IMR-90 (cell line): ENCODE data around the gene RNF144A. TPM values are rescaled to one million over a fixed set of nuclear protein-coding genes. Genes with fewer than 3 reads are reported as not detected.

Source experiments
- ATAC-seq: fragments of 200-7000 bp; cut with Tn5 transposase; 2 replicates; pipeline ENCODE4 v1.9.1; 2020; ENCODE audit warnings: low read depth, mild to moderate bottlenecking, moderate library complexity
- BruUV-seq: library from RNA; stranded (reverse); fragments of 400-500 nt; replicated peaks from 2 replicates; lab custom pipeline; 2021; lab: Mats Ljungman, UMichigan
- CTCF ChIA-PET: fragments of 300-600 bp; formaldehyde crosslinking; extraction: SDS; loops from one replicate; lab custom pipeline; 2021; ENCODE audit warnings: antibody characterized with exemption; lab: Yijun Ruan, JAX
- POLR2A ChIA-PET: fragments of 300-600 bp; sonication (Branson Sonifier 250); formaldehyde crosslinking; loops from one replicate; lab custom pipeline; 2022; ENCODE audit warnings: antibody characterized with exemption; ENCODE audit not compliant: unreplicated experiment; lab: Charles Lee
- DNase-seq: peaks from one replicate; pipeline ENCODE4 v3.0.0; 2013
- H2AFZ ChIP-seq: replicated peaks from 2 replicates; pipeline ENCODE3; 2013; ENCODE audit warnings: low read length, mild to moderate bottlenecking; ENCODE audit not compliant: poor library complexity
- H2AK5ac ChIP-seq: 2 replicates; pipeline ENCODE4 v1.6.1; 2013; ENCODE audit warnings: low read depth, low read length, inconsistent platforms
- H2AK9ac ChIP-seq: replicated peaks from 2 replicates; pipeline ENCODE3; 2013; ENCODE audit warnings: mild to moderate bottlenecking, low read depth, low read length, moderate library complexity; ENCODE audit not compliant: poor library complexity
- H2BK120ac ChIP-seq: 2 replicates; pipeline ENCODE4 v1.6.1; 2013; ENCODE audit warnings: low read depth, low read length, inconsistent platforms
- H2BK15ac ChIP-seq: 3 replicates; pipeline ENCODE4 v1.6.1; 2013; ENCODE audit warnings: low read depth, low read length, inconsistent platforms
- H2BK20ac ChIP-seq: 2 replicates; pipeline ENCODE4 v1.6.1; 2013; ENCODE audit warnings: low read depth, mild to moderate bottlenecking, inconsistent platforms, low read length, moderate library complexity
- H2BK5ac ChIP-seq: 2 replicates; pipeline ENCODE4 v1.6.1; 2013; ENCODE audit warnings: mild to moderate bottlenecking, low read depth, low read length, inconsistent platforms; ENCODE audit not compliant: poor library complexity, severe bottlenecking
- H3K14ac ChIP-seq: replicated peaks from 2 replicates; pipeline ENCODE4 v1.6.1; 2013; ENCODE audit warnings: low read depth, low read length, inconsistent platforms
- H3K18ac ChIP-seq: 2 replicates; pipeline ENCODE4 v1.6.1; 2013; ENCODE audit warnings: low read depth, low read length, control low read depth
- H3K23ac ChIP-seq: 2 replicates; pipeline ENCODE4 v1.6.1; 2013; ENCODE audit warnings: low read depth, low read length, inconsistent platforms
- H3K27ac ChIP-seq: 2 replicates; pipeline ENCODE4 v1.5.1; 2013; ENCODE audit warnings: mild to moderate bottlenecking, control low read depth, low read length; ENCODE audit not compliant: insufficient read depth
- H3K27me3 ChIP-seq: 2 replicates; pipeline ENCODE4 v1.6.1; 2013; ENCODE audit warnings: low read length; ENCODE audit not compliant: control insufficient read depth, insufficient read depth
- H3K36me3 ChIP-seq: 2 replicates; pipeline ENCODE4 v1.6.1; 2013; ENCODE audit warnings: low read length, mixed read lengths; ENCODE audit not compliant: control insufficient read depth, insufficient read depth
- H3K4ac ChIP-seq: 2 replicates; pipeline ENCODE4 v1.6.1; 2013; ENCODE audit warnings: low read depth, low read length, inconsistent platforms
- H3K4me1 ChIP-seq: 2 replicates; pipeline ENCODE4 v1.6.1; 2013; ENCODE audit warnings: low read length, mixed read lengths; ENCODE audit not compliant: control insufficient read depth, insufficient read depth
- H3K4me2 ChIP-seq: 2 replicates; pipeline ENCODE4 v1.6.1; 2013; ENCODE audit warnings: low read depth, mild to moderate bottlenecking, control low read depth, low read length, moderate library complexity
- H3K4me3 ChIP-seq: 2 replicates; pipeline ENCODE4 v1.5.1; 2013; ENCODE audit warnings: low read depth, mild to moderate bottlenecking, control low read depth, low read length, moderate library complexity; ENCODE audit not compliant: insufficient read depth
- H3K56ac ChIP-seq: 2 replicates; pipeline ENCODE4 v1.6.1; 2013; ENCODE audit warnings: low read length, inconsistent platforms; ENCODE audit not compliant: insufficient read depth; ENCODE audit errors: extremely low read depth
- H3K79me1 ChIP-seq, 2 experiments: 2 replicates each; pipeline ENCODE4 v1.6.1; 2013; ENCODE audit warnings: low read length in 2 of 2, inconsistent platforms in 1 of 2, low read depth in 1 of 2
- H3K9ac ChIP-seq: 2 replicates; pipeline ENCODE4 v1.6.1; 2013; ENCODE audit warnings: low read depth, low read length, control low read depth
- H3K9me1 ChIP-seq: 2 replicates; pipeline ENCODE4 v1.6.1; 2013; ENCODE audit warnings: low read length, inconsistent platforms; ENCODE audit not compliant: insufficient read depth
- H3K9me3 ChIP-seq: 2 replicates; pipeline ENCODE4 v1.6.1; 2013; ENCODE audit warnings: low read length; ENCODE audit not compliant: control insufficient read depth, insufficient read depth
- H4K20me1 ChIP-seq: 2 replicates; pipeline ENCODE4 v1.6.1; 2013; ENCODE audit warnings: low read length, inconsistent platforms; ENCODE audit not compliant: insufficient read depth
- H4K5ac ChIP-seq: 2 replicates; pipeline ENCODE4 v1.6.1; 2013; ENCODE audit warnings: mild to moderate bottlenecking, low read depth, low read length, control low read depth
- H4K8ac ChIP-seq, 2 experiments: 2 replicates each; pipeline ENCODE4 v1.6.1; 2013; ENCODE audit warnings: low read depth in 2 of 2, low read length in 2 of 2, control low read depth in 1 of 2, inconsistent platforms in 1 of 2
- H4K91ac ChIP-seq: 2 replicates; pipeline ENCODE4 v1.6.1; 2013; ENCODE audit warnings: low read depth, low read length, inconsistent platforms; ENCODE audit not compliant: insufficient read depth
- BHLHE40 ChIP-seq: fragments of 150-350 bp; IDR thresholded peaks from 2 replicates; pipeline ENCODE4 v1.6.1; 2016; ENCODE audit warnings: mild to moderate bottlenecking, low read depth, low read length
- CEBPB ChIP-seq: IDR thresholded peaks from 2 replicates; pipeline ENCODE4 v1.6.1; 2012; ENCODE audit warnings: low read depth, low read length, improper control_type of control experiment
- CHD1 ChIP-seq: IDR thresholded peaks from 2 replicates; pipeline ENCODE4 v1.6.1; 2012; ENCODE audit warnings: low read depth, low read length, improper control_type of control experiment
- CTCF ChIP-seq: conservative IDR thresholded peaks from 2 replicates; pipeline ENCODE4 v1.5.1; 2012; ENCODE audit warnings: mild to moderate bottlenecking, low read depth, low read length, improper control_type of control experiment
- ELK1 ChIP-seq: fragments of 150-350 bp; IDR thresholded peaks from 2 replicates; pipeline ENCODE4 v1.6.1; 2016; ENCODE audit warnings: low read depth, mild to moderate bottlenecking, low read length, moderate library complexity, borderline replicate concordance
- FOS ChIP-seq: fragments of 150-350 bp; IDR thresholded peaks from 2 replicates; pipeline ENCODE4 v1.6.1; 2016; ENCODE audit warnings: low read depth, low read length
- MAFK ChIP-seq: IDR thresholded peaks from 2 replicates; pipeline ENCODE4 v1.6.1; 2012; ENCODE audit warnings: low read depth, low read length, improper control_type of control experiment
- MAZ ChIP-seq: IDR thresholded peaks from 2 replicates; pipeline ENCODE4 v1.6.1; 2012; ENCODE audit warnings: low read depth, mild to moderate bottlenecking, low read length, improper control_type of control experiment, moderate library complexity, borderline replicate concordance
- MXI1 ChIP-seq: IDR thresholded peaks from 2 replicates; pipeline ENCODE4 v1.6.1; 2012; ENCODE audit warnings: low read depth, mild to moderate bottlenecking, low read length, moderate library complexity, borderline replicate concordance
- NFE2L2 ChIP-seq: fragments of 150-350 bp; IDR thresholded peaks from 2 replicates; pipeline ENCODE4 v1.6.1; 2016; ENCODE audit warnings: low read depth, mild to moderate bottlenecking, low read length
- POLR2A ChIP-seq: IDR thresholded peaks from 2 replicates; pipeline ENCODE4 v1.6.1; 2012; ENCODE audit warnings: mild to moderate bottlenecking, low read depth, low read length
- RAD21 ChIP-seq: IDR thresholded peaks from 2 replicates; pipeline ENCODE4 v1.6.1; 2012; ENCODE audit warnings: low read length, improper control_type of control experiment
- RCOR1 ChIP-seq: IDR thresholded peaks from 2 replicates; pipeline ENCODE4 v1.6.1; 2012; ENCODE audit warnings: mild to moderate bottlenecking, low read length, improper control_type of control experiment; ENCODE audit not compliant: insufficient replicate concordance
- RFX5 ChIP-seq: IDR thresholded peaks from 2 replicates; pipeline ENCODE4 v1.8.0; 2012; ENCODE audit warnings: low read depth, mild to moderate bottlenecking, low read length, moderate library complexity
- SMC3 ChIP-seq: fragments of 150-350 bp; IDR thresholded peaks from 2 replicates; pipeline ENCODE4 v1.6.1; 2016; ENCODE audit warnings: low read depth, mild to moderate bottlenecking, antibody characterized with exemption, low read length, moderate library complexity
- USF2 ChIP-seq: fragments of 150-350 bp; IDR thresholded peaks from 2 replicates; pipeline ENCODE4 v1.6.1; 2017; ENCODE audit warnings: mild to moderate bottlenecking, antibody characterized with exemption, low read length, low read depth
- WGBS, 2 experiments: methylation state at CpG; one replicate each; pipeline versions ENCODE4 v1.1.5 to v1.1.7; 2013; ENCODE audit warnings: missing lambda C conversion rate in 2 of 2; ENCODE audit not compliant: insufficient read length in 1 of 2; ENCODE audit errors: extremely low coverage in 2 of 2; 5-methylcytosine and 5-hydroxymethylcytosine counted together
- dilution Hi-C: fragments of 300-500 bp; cut with HindIII; formaldehyde crosslinking; loops from one replicate; pipeline ENCODE4 v1.14.3; 2018; ENCODE audit warnings: low sequenced_read_pairs; ENCODE audit not compliant: unreplicated experiment
- in situ Hi-C: fragments of 300-500 bp; cut with MboI; formaldehyde crosslinking; loops from 3 replicates; pipeline ENCODE4 v1.14.3; 2019; ENCODE audit warnings: low sequenced_read_pairs, inconsistent platforms, mixed read lengths
- intact Hi-C: fragments of 100-400 bp; cut with micrococcal nuclease; formaldehyde crosslinking; loops from 2 replicates; pipeline ENCODE4 v1.10.0; 2022
- polyA plus RNA-seq, 3 experiments: library from polyadenylated mRNA; depleted of rRNA; stranded (reverse); fragments of >200 nt; gene quantifications; 2 replicates each; pipeline ENCODE4 v1.2.3, GENCODE V29; 2012; ENCODE audit warnings: low replicate concordance in 1 of 3
- total RNA-seq: library from RNA; depleted of rRNA; stranded (reverse); fragments of >200 nt; gene quantifications from 2 replicates; pipeline ENCODE4 v1.2.3, GENCODE V29; 2012

RNF144A gene
- total and polyA plus RNA-seq, 2 of the 4 experiments (the other 2 are of a cell fraction): 0.18 to 0.26 TPM

DNA sequence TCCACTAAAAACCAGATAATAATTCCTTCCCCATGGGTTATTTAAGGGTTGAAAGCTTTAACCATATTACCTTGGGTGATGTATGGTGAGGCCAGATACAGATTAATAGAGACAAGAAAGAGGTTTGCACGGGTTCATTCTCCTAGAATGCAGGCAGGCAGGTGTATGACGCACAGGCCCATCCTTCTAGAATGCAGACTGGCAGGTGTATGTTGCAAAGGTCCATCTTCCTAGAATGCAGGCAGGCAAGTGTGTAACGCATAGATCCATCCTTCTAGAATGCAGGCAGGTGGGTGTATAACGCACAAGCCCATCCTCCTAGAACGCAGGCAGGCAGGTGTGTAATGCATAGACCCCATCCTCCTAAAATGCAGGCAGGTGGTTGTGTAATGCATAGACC lies 35.7 kb upstream of the RNF144A start:
- Histone ChIP-seq H2AK5ac (no peak overlapping the region), H3K23ac (no peak overlapping the region), H3K4ac (no peak overlapping the region), H3K4me1 (no peaks in the 10 kb centered on the region), H4K5ac (no peak overlapping the region), H4K8ac (no peak overlapping the region), H3K9ac (no peak overlapping the region), H3K27ac (no peak overlapping the region), H3K4me3 (no peak overlapping the region), H3K56ac (no peak overlapping the region), H2AK9ac (no peak overlapping the region), H4K20me1 (no peaks in the 10 kb centered on the region), H2AFZ (no peak overlapping the region), H2BK5ac (no peak overlapping the region), H2BK120ac (no peak overlapping the region), H3K18ac (no peak overlapping the region), H3K79me1 (no peaks in the 10 kb centered on the region), H3K9me3 (no peaks in the 10 kb centered on the region), H3K4me2 (no peak overlapping the region), H3K36me3 (no peaks in the 10 kb centered on the region), H2BK15ac (no peak overlapping the region), H4K91ac (no peak overlapping the region), H3K27me3 (no peaks in the 10 kb centered on the region), H3K9me1 (no peaks in the 10 kb centered on the region), H2BK20ac (no peak overlapping the region), H3K14ac (no peak overlapping the region)
- no peak for DNase-seq
- no TSS peak for BruUV-seq
- ChIA-PET CTCF (no interaction called here), POLR2A (no interaction called here)
- intact Hi-C loops (no loop called here), in situ Hi-C loops (no loop called here), dilution Hi-C loops (no loop called here)
- no peak for ATAC-seq
- TF ChIP-seq CHD1 (no peak), NFE2L2 (no peak), BHLHE40 (no peak), USF2 (no peak), MAZ (no peak), RCOR1 (no peak), SMC3 (no peak), MXI1 (no peak), CEBPB (no peak), FOS (no peak), POLR2A (no peak), RAD21 (no peak), RFX5 (no peak), ELK1 (no peak), MAFK (no peak), CTCF (no peak)
- no CpG with 5 or more reads among the region's 5 CpGs for WGBS, 2 experiments
